ENCODE measurements around the gene FAM107B. TPM values are rescaled to one million over a fixed set of nuclear protein-coding genes. Genes with fewer than 3 reads are reported as not detected.

Gene FAM107B
- total RNA-seq, 1 experiment from 2014 or later: 61.6 TPM

DNA sequence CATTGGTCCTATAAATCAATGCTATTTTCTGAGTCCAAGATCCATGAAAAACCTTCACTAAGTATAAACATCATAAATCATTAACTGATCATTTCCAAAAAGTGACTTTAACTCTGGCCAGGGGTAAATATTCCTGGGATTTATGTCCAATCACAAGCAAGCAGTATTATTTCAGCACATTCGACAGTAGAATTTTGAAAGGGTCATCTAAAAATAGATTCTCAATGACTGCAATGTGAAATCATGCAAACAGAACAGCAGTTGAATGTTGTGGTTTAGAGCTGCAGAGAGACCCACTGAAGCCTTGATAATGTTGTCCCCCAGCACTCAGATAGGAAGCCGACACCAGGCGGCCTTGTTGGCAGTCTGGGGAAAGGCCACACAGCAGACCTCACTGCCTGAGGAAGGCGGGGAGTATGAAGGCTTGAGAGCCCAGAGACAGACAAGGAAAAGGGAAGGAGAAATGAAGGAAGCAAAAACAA is 38.1 kb downstream of the FAM107B start:
- no peaks in the 10 kb centered on the region for H3K36me3 ChIP-seq (ENCODE audit: insufficient read depth, low read length, poor library complexity, severe bottlenecking)
- no peak for DNase-seq (ENCODE audit: low spot score)
- no peak overlapping the region for H3K27ac ChIP-seq (ENCODE audit: low read depth, low read length, poor library complexity, severe bottlenecking)
- H3K4me3 ChIP-seq (ENCODE audit: low read depth, low read length, poor library complexity, severe bottlenecking): no peak overlapping the region
- no peaks in the 10 kb centered on the region for H3K4me1 ChIP-seq (ENCODE audit: insufficient read depth, low read length, poor library complexity, severe bottlenecking)
- CTCF ChIA-PET: no interaction called here
- no peak for TF ChIP-seq EZH2 (IDR thresholded peaks at IDR 0.05; ENCODE audit: borderline replicate concordance, low read depth, low read length, poor library complexity, severe bottlenecking)
- no peak for TF ChIP-seq CTCF (conservative IDR thresholded peaks at IDR 0.05; ENCODE audit: low read depth, low read length)
- BruUV-seq (replicated peaks): no TSS peak
- POLR2A ChIA-PET (ENCODE audit: low non-redundant PET): no interaction called here
- H3K9me3 ChIP-seq (ENCODE audit: low read depth, low read length, poor library complexity, severe bottlenecking): no peaks in the 10 kb centered on the region
- intact Hi-C loops (cut with micrococcal nuclease; ENCODE audit: unreplicated experiment): no loop called here
- no peaks in the 10 kb centered on the region for H3K27me3 ChIP-seq (replicated peaks; ENCODE audit: insufficient read depth, low read depth, low read length, poor library complexity)

DNA sequence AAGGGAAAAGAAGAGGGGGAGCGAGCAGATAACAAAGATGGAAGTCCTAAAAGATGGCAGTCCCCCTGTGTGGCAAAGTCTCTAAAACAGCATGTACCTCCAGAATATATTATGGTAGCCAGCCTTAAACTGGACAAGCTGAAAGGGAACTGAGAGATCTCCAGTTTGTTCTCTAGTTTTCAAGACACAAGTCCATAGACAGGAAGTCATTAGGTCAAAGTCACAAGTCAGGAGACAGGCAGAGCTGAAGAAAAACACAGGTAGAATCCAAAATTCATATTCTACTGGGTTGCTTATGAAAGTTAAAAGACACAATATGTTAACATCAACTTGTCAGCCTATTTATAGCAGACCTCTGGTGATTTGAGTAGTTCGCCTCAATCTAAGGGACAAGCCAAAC is 38.7 kb downstream of the FAM107B start:
- intact Hi-C loops (cut with micrococcal nuclease; ENCODE audit: unreplicated experiment): no loop called here
- no peak overlapping the region for H3K4me3 ChIP-seq (ENCODE audit: low read depth, low read length, poor library complexity, severe bottlenecking)
- H3K27ac ChIP-seq (ENCODE audit: low read depth, low read length, poor library complexity, severe bottlenecking): no peak overlapping the region
- ChIA-PET CTCF (no interaction called here), POLR2A (ENCODE audit: low non-redundant PET) (no interaction called here)
- H3K4me1 ChIP-seq (ENCODE audit: insufficient read depth, low read length, poor library complexity, severe bottlenecking): no peaks in the 10 kb centered on the region
- H3K27me3 ChIP-seq (replicated peaks; ENCODE audit: insufficient read depth, low read depth, low read length, poor library complexity): no peaks in the 10 kb centered on the region
- no peaks in the 10 kb centered on the region for H3K36me3 ChIP-seq (ENCODE audit: insufficient read depth, low read length, poor library complexity, severe bottlenecking)
- no TSS peak for BruUV-seq (replicated peaks)
- TF ChIP-seq CTCF (conservative IDR thresholded peaks at IDR 0.05; ENCODE audit: low read depth, low read length): no peak
- no peak for TF ChIP-seq EZH2 (IDR thresholded peaks at IDR 0.05; ENCODE audit: borderline replicate concordance, low read depth, low read length, poor library complexity, severe bottlenecking)
- no peak for DNase-seq (ENCODE audit: low spot score)
- H3K9me3 ChIP-seq (ENCODE audit: low read depth, low read length, poor library complexity, severe bottlenecking): no peaks in the 10 kb centered on the region

DNA sequence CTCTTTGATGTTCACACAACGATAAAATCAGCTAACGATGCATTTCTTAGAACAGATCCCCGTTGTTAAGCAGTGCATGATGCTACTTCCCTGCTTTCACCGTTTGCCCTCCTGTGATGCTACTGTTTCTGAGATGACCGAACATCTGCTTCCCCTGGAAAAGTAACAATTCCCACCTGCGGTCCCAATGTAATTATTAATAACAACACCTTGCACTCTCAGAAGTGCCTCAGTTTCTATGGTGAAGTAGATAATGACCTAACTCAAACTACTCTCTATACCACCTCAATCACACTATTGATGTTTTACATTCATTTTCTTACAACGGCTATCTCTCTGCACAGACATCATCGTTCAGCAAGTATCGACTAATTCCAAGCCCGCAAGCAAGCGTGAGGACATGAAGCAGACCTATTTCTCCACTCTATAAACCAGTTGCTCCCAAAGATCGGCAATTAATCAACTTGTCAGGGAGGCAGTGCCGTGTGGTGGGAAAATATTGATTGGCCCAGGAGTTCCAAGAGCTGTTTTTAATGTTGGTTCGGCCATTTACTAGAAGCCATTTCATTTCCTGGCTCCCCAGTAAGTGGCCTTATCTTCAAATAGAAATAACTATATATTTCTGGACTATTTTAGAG is 42.7 kb downstream of the FAM107B start:
- Histone ChIP-seq H3K4me1 (ENCODE audit: insufficient read depth, low read length, poor library complexity, severe bottlenecking) (no peaks in the 10 kb centered on the region), H3K4me3 (ENCODE audit: low read depth, low read length, poor library complexity, severe bottlenecking) (no peak overlapping the region), H3K27ac (ENCODE audit: low read depth, low read length, poor library complexity, severe bottlenecking) (no peak overlapping the region), H3K36me3 (ENCODE audit: insufficient read depth, low read length, poor library complexity, severe bottlenecking) (no peaks in the 10 kb centered on the region), H3K27me3 (replicated peaks; ENCODE audit: insufficient read depth, low read depth, low read length, poor library complexity) (no peaks in the 10 kb centered on the region), H3K9me3 (ENCODE audit: low read depth, low read length, poor library complexity, severe bottlenecking) (no peaks in the 10 kb centered on the region)
- TF ChIP-seq EZH2 (IDR thresholded peaks at IDR 0.05; ENCODE audit: borderline replicate concordance, low read depth, low read length, poor library complexity, severe bottlenecking): no peak
- TF ChIP-seq CTCF (conservative IDR thresholded peaks at IDR 0.05; ENCODE audit: low read depth, low read length): no peak
- no peak for DNase-seq (ENCODE audit: low spot score)
- CTCF ChIA-PET: no interaction called here
- intact Hi-C loops (cut with micrococcal nuclease; ENCODE audit: unreplicated experiment): no loop called here
- no TSS peak for BruUV-seq (replicated peaks)
- POLR2A ChIA-PET (ENCODE audit: low non-redundant PET): no interaction called here
